GM10248 (cell line): ENCODE measurements around the gene TTYH1.
"Not testable (repeated sequence)": the region's sequence is repeated elsewhere in the genome, so short reads cannot be mapped to it uniquely, and the experiment has no call there.

ENCODE experiments used
- CTCF ChIA-PET: fragments of 300-600 bp; sonication (Branson Sonifier 250); formaldehyde crosslinking; extraction: SDS; loops from one replicate; lab custom pipeline; 2021; ENCODE audit warnings: antibody characterized with exemption; lab: Yijun Ruan, JAX
- POLR2A ChIA-PET: fragments of 350-650 bp; sonication (Branson Sonifier 250); formaldehyde crosslinking; extraction: SDS; loops from one replicate; lab custom pipeline; 2020; ENCODE audit warnings: antibody characterized with exemption; lab: Yijun Ruan, JAX
- DNase-seq: peaks from one replicate; pipeline ENCODE4 v3.0.0; 2012; ENCODE audit errors: extremely low spot score
- TF ChIP-seq, protein P1 (sequence below): IDR thresholded peaks from 2 replicates; pipeline ENCODE4 v1.5.1; 2012; ENCODE audit warnings: mild to moderate bottlenecking, low read depth; ENCODE audit errors: extremely low read depth, missing control alignments, control extremely low read depth

TTYH1 gene

DNA sequence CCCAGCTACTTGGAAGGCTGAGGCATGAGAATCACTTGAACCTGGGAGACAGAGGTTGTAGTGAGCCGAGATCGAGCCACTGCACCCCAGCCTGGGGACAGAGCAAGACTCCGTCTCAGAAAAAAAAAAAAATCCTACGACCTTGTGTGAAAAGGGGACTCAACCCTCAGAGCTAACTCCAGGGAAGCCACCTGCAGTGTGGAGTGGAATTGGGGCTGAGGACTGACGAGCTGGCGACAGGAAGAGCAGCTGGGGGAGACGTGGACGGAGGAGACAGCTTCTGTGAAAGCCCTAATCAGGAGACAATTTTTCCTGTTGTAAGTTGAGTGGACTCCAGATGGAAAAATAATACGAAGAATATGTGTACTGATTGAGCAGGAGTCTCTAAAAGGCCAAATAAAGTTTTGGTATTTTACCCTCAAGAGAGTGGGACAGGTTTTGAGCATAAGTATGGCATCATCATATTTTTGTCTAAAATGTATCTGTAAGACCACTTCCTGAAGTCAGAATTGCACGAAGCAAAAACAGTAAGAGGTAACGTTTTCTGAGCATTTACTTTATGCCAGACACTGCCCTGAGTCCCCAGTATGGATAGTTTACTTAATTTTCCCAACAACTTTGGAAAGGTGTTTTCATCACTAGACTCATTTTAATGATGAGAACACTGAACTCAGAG lies 38.5 kb upstream of the TTYH1 start:
- CTCF ChIA-PET: no interaction called here
- no peak for DNase-seq
- POLR2A ChIA-PET: interaction anchor here (0.7 kb wide), 1 partner anchor 208 kb away, joined by 6 read pairs; no protein-coding TSS in a partner anchor
- TF ChIP-seq, protein P1, sequence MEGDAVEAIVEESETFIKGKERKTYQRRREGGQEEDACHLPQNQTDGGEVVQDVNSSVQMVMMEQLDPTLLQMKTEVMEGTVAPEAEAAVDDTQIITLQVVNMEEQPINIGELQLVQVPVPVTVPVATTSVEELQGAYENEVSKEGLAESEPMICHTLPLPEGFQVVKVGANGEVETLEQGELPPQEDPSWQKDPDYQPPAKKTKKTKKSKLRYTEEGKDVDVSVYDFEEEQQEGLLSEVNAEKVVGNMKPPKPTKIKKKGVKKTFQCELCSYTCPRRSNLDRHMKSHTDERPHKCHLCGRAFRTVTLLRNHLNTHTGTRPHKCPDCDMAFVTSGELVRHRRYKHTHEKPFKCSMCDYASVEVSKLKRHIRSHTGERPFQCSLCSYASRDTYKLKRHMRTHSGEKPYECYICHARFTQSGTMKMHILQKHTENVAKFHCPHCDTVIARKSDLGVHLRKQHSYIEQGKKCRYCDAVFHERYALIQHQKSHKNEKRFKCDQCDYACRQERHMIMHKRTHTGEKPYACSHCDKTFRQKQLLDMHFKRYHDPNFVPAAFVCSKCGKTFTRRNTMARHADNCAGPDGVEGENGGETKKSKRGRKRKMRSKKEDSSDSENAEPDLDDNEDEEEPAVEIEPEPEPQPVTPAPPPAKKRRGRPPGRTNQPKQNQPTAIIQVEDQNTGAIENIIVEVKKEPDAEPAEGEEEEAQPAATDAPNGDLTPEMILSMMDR: no peak

DNA sequence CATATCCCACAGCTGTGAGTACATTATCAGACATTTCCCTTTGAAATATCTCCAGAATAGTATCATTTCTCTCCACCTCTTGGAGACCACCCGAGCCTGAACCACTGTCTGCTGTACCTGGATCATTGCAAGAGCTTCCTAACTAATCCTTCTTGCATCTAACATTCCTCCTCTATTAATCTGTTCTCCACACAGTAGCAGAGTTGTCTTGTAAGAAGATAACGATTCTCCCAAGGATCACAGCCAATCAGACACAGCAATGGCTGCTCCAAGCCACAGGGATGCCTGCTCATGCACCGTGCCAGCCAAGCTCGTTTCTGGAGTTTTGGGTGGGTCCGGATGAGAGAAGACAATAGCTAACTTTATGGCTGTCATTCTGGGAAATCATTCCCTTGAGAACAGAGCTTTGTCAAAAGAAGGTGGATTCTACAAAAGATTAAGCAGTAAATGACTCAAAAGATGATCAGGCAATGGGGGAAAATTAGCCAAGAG lies 36.0 kb upstream of the TTYH1 start:
- TF ChIP-seq, protein P1: no peak
- ChIA-PET CTCF (interaction anchor here (2.8 kb wide), 1 partner anchor 11 kb away, joined by 24 read pairs; no protein-coding TSS in a partner anchor), POLR2A (no interaction called here)
- no peak for DNase-seq

DNA sequence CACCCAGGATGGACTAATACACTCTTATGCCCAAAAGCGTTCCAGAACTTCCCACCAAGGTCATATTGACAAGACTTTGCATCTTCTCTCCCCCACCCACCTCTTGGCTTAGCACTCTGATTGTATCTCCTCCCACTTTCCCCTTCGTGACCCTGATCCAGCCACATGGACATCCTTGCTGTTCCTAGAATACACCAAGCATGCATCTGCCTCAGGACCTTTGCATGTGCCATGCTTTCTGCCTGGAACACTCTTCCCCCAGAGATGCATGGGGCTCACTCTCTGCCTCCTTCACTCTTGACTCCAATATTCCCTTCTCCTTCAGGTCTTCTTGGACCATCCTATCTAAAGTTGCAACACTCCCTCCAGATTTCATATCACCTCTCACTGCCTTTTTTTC lies 34.4 kb upstream of the TTYH1 start:
- ChIA-PET CTCF (interaction anchor here (2.5 kb wide), 1 partner anchor 10 kb away, joined by 11 read pairs; no protein-coding TSS in a partner anchor), POLR2A (no interaction called here)
- DNase-seq: no peak
- TF ChIP-seq, protein P1: no peak

DNA sequence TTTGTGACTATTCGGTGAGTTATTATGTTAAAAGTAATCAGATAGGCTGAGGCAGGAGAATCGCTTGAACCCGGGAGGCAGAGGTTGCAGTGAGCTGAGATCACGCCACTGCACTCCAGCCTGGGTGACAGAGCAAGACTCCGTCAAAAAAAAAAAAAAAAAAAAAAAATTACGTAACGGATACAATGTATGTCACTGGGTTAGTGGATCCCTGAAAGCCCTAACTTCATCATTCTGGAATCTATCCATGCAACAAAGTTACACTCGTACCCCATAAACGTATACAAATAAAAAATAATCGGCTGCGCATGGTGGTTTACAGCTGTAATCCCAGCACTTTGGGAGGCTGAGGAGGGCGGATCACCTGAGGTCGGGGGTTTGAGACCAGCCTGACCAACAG lies 33.2 kb upstream of the TTYH1 start:
- CTCF ChIA-PET: interaction anchor here (2.5 kb wide), 1 partner anchor 9 kb away, joined by 11 read pairs; no protein-coding TSS in a partner anchor
- POLR2A ChIA-PET, DNase-seq: not testable (repeated sequence)

DNA sequence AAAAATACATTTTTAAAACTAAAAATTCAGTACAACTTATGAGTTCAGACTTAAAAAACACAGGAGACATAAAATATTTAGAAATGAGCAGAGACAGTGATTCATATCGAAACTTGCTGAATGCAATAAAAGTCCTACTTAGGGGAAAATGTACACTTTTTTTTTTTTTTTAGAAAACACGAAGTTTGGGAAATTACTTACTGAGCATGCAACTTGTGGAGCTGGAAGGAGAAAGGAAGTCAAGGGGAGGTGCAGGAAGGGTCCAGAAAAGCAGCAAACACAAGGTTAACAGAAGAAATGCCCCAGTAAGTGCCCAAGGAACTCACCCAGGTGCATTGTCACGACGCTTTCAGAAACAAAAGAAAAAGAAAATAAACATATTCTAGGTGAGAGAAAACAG lies 31.9 kb upstream of the TTYH1 start:
- POLR2A ChIA-PET: no interaction called here
- CTCF ChIA-PET: interaction anchor here (2.5 kb wide), 1 partner anchor 8 kb away, joined by 11 read pairs; no protein-coding TSS in a partner anchor
- TF ChIP-seq, protein P1: no peak
- no peak for DNase-seq

DNA sequence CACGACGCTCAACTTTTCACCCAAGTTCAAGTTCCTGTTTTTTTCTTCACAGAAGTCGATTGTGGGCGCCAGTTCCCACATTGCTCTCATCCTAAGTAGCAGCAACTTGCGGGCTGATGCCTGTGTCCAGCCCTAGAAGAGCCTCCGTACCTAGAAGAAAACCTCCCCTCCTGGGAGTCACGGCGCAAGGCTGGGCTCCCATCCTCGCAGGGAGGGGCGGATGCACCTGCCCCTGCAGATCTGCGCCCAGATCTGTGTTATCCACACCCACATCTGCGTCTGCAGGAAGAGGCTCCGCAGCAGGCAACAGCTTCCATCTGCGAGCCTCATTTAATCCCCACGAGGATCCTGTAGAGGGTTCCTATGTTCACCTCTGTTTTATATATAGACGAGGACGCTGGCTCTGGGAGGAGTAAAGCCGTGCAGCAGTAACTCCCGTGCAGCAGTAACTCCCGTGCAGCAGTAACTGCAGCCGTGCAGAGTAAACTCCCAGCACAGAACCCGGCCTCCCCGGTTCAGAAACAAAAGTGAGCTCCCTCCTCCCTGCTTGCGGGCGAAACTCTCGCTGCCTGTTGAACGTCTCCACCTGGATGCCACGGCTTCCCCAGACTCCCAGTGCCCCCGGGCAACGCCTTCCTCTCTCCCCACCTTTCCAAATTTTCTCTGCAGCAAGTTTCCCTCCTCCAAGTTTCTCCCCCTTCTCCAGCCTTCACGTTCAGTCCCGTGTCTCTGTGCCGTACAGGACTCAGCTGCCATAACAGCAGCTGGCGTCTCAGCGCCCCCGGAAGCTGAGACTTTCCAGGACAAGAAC lies 27.1 kb upstream of the TTYH1 start:
- DNase-seq: peak; percentile 44
- POLR2A ChIA-PET: no interaction called here
- TF ChIP-seq, protein P1: no peak
- CTCF ChIA-PET: interaction anchor here (1.0 to 1.7 kb wide), 4 partner anchors 17 to 64 kb away, joined by 3 to 7 read pairs (median 4); no protein-coding TSS in a partner anchor
